ENCODE results near the gene SLC30A4.

GRCh38 chr15:45548753-45549520, 26.4 kb upstream of the SLC30A4 start:
- TF ChIP-seq CTCF (conservative IDR thresholded peaks at IDR 0.05): no peak
- TF ChIP-seq ZFX (IDR thresholded peaks at IDR 0.05): no peak

Data from C4-2B (cell line).